Adrenal gland (tissue), 5 donors: ENCODE data around the gene POMT1.

Experiments
- CTCF ChIP-seq, 6 experiments: fragments of 450-650 bp in 4 of 6; fragments of 200-600 bp in 2 of 6; sonication (generic) in 1 of 6; IDR thresholded peaks; 1 replicate in 5 of 6; 2 replicates in 1 of 6; pipeline versions ENCODE4 v1.5.1 to v1.8.0; 2016 to 2021; ENCODE audit warnings: antibody characterized with exemption in 6 of 6, mild to moderate bottlenecking in 2 of 6, moderate library complexity in 1 of 6
- POLR2A ChIP-seq, 2 donors: fragments of 450-650 bp; IDR thresholded peaks; one replicate each; pipeline ENCODE4 v1.6.1; 2017; ENCODE audit warnings: antibody characterized with exemption in 2 of 2, mild to moderate bottlenecking in 2 of 2, moderate library complexity in 1 of 2
- donor health status: DM: no; HTN: no; CAD: no.

- TF ChIP-seq POLR2A (IDR thresholded peaks at IDR 0.05) = peak in 1 of 2 donors; percentile 57
- no peak for TF ChIP-seq CTCF (IDR thresholded peaks at IDR 0.05)
These were observed at the start of gene POMT1 for GRCh38 chr9:131502781-131503625.
